Body of pancreas (tissue), 4 donors: ENCODE results near the gene CCDC50.

Experiments used
- POLR2A ChIP-seq, 3 donors: fragments of 450-650 bp; IDR thresholded peaks; one replicate each; pipeline ENCODE4 v1.6.1; 2016; ENCODE audit warnings: antibody characterized with exemption in 3 of 3, mild to moderate bottlenecking in 2 of 3
- TF ChIP-seq, protein P1 (sequence below), 7 experiments: fragments of 450-650 bp in 4 of 7; fragments of 200-600 bp in 3 of 7; sonication (generic) in 3 of 7; IDR thresholded peaks; one replicate each; pipeline ENCODE4 v1.5.1; 2016 to 2019; ENCODE audit warnings: antibody characterized with exemption in 7 of 7

DNA sequence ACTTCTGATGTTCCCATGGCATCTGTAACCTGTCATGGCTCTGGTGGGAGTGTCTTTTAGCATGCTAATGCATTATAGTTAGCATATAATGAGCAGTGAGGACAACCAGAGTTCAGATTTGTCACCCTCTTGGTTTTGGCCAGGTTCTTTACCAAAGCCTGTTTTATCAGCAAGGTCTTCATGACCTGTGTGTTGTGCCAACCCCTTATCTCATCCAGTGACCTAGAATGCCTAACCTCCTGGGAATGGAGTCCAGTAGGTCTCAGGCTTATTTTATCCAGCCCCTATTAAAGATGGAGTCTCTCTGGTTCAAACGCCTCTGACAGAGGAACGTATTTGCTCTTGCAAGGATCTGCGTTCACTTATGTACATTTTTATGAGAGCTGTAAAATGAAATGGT is 61.4 kb downstream of the CCDC50 start:
- TF ChIP-seq, protein P1, sequence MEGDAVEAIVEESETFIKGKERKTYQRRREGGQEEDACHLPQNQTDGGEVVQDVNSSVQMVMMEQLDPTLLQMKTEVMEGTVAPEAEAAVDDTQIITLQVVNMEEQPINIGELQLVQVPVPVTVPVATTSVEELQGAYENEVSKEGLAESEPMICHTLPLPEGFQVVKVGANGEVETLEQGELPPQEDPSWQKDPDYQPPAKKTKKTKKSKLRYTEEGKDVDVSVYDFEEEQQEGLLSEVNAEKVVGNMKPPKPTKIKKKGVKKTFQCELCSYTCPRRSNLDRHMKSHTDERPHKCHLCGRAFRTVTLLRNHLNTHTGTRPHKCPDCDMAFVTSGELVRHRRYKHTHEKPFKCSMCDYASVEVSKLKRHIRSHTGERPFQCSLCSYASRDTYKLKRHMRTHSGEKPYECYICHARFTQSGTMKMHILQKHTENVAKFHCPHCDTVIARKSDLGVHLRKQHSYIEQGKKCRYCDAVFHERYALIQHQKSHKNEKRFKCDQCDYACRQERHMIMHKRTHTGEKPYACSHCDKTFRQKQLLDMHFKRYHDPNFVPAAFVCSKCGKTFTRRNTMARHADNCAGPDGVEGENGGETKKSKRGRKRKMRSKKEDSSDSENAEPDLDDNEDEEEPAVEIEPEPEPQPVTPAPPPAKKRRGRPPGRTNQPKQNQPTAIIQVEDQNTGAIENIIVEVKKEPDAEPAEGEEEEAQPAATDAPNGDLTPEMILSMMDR (IDR thresholded peaks at IDR 0.05), result no peak
- TF ChIP-seq POLR2A (IDR thresholded peaks at IDR 0.05), result no peak
